ENCODE data around the gene PREPL.

- TF ChIP-seq CTCF (IDR thresholded peaks at IDR 0.05; ENCODE audit: low read length): no peak
- no peak for TF ChIP-seq EZH2 (optimal IDR thresholded peaks at IDR 0.05; ENCODE audit: low read depth, low read length)
- TF ChIP-seq EZH2phosphoT487 (IDR thresholded peaks at IDR 0.05; ENCODE audit: low read length): no peak
These were observed 35.4 kb downstream of the PREPL start for GRCh38 chr2:44325897-44326296.
